Urinary bladder (tissue), 4 donors: ENCODE results near the gene ZEB2. TPM values are rescaled to one million over a fixed set of nuclear protein-coding genes. Genes with fewer than 3 reads are reported as not detected.

Source experiments
- DNase-seq: peaks from one replicate; pipeline ENCODE4 v3.0.0-alpha.2; 2015; ENCODE audit errors: extremely low spot score
- H3K27ac ChIP-seq: one replicate; pipeline ENCODE4 v1.5.1; 2013; ENCODE audit warnings: low read depth, mild to moderate bottlenecking, moderate library complexity
- H3K36me3 ChIP-seq: one replicate; pipeline ENCODE4 v1.6.1; 2013; ENCODE audit warnings: mild to moderate bottlenecking, moderate library complexity; ENCODE audit not compliant: insufficient read depth
- H3K4me1 ChIP-seq: one replicate; pipeline ENCODE4 v1.6.1; 2013; ENCODE audit warnings: mild to moderate bottlenecking, moderate library complexity; ENCODE audit not compliant: insufficient read depth
- H3K4me3 ChIP-seq: one replicate; pipeline ENCODE4 v1.5.1; 2013; ENCODE audit warnings: low read depth, low read length
- WGBS: extraction: QIAGEN DNeasy Blood & Tissue Kit; methylation state at CpG from one replicate; pipeline ENCODE4 v1.1.7; 2013; 5-methylcytosine and 5-hydroxymethylcytosine counted together
- polyA plus RNA-seq: library from polyadenylated mRNA; stranded (reverse); fragments of 200-250 nt; gene quantifications from one replicate; pipeline ENCODE4 v1.2.3, GENCODE V29; 2013
- total RNA-seq: library from RNA; depleted of rRNA; stranded (reverse); fragments of >200 nt; gene quantifications from one replicate; pipeline ENCODE4 v1.2.3, GENCODE V29; 2014
- donor health status: healthy with polysubstance abuse.
- donor health status: healthy.

The ZEB2 gene
- total RNA-seq, result 307 TPM
- 66.7 TPM for polyA plus RNA-seq

- Histone ChIP-seq H3K4me1 (no peaks in the 10 kb centered on the region), H3K36me3 (no peaks in the 10 kb centered on the region), H3K4me3 (peak within 1 kb of the TSS; percentile 97), H3K27ac (peak within 1 kb of the TSS; percentile 65)
- peak; percentile 87 for DNase-seq
- 1% methylated on average over 29 of the region's 29 CpGs for WGBS
Measured at GRCh38 chr2:144519934-144520731, at the start of gene ZEB2. Gene ZEB2, minus strand, starts transcription at chr2:144520119. Its CDS starts 2,769 bp downstream, at chr2:144517350.

GRCh38 chr2:144567745-144568144, 47.8 kb upstream of the ZEB2 start:
- Histone ChIP-seq H3K27ac (no peak overlapping the region), H3K4me3 (no peak overlapping the region)
- WGBS, result 73% methylated on average over 4 of the region's 4 CpGs

GRCh38 chr2:144566448-144566847, 46.5 kb upstream of the ZEB2 start:
- Histone ChIP-seq H3K4me1 (no peaks in the 10 kb centered on the region), H3K36me3 (no peaks in the 10 kb centered on the region), H3K4me3 (no peak overlapping the region), H3K27ac (no peak overlapping the region)
- DNase-seq, result no peak
- 88% methylated on average over 2 of the region's 2 CpGs for WGBS

More at GRCh38 chr2:144567745-144568144, 47.8 kb upstream of the ZEB2 start:
- no peak for DNase-seq
- no peaks in the 10 kb centered on the region for H3K36me3 ChIP-seq
- H3K4me1 ChIP-seq, result no peaks in the 10 kb centered on the region

- H3K4me3 ChIP-seq, result no peak overlapping the region
- 67% methylated on average over 1 of the region's 1 CpG for WGBS
- no peaks in the 10 kb centered on the region for H3K4me1 ChIP-seq
- H3K27ac ChIP-seq, result no peak overlapping the region
- no peaks in the 10 kb centered on the region for H3K36me3 ChIP-seq
- DNase-seq, result no peak
Measured at GRCh38 chr2:144560251-144560650, 40.3 kb upstream of the ZEB2 start.

GRCh38 chr2:144559681-144560080, 39.8 kb upstream of the ZEB2 start:
- H3K4me1 ChIP-seq, result no peaks in the 10 kb centered on the region
- H3K4me3 ChIP-seq, result no peak overlapping the region
- no peaks in the 10 kb centered on the region for H3K36me3 ChIP-seq
- 88% methylated on average over 3 of the region's 3 CpGs for WGBS
- DNase-seq, result no peak
- no peak overlapping the region for H3K27ac ChIP-seq

- no peaks in the 10 kb centered on the region for H3K36me3 ChIP-seq
- H3K27ac ChIP-seq, result no peak overlapping the region
- WGBS, result 96% methylated on average over 1 of the region's 1 CpG
- no peaks in the 10 kb centered on the region for H3K4me1 ChIP-seq
- H3K4me3 ChIP-seq, result no peak overlapping the region
- DNase-seq, result no peak
Measured at GRCh38 chr2:144559242-144559641, 39.3 kb upstream of the ZEB2 start.

- whole genome bisulfite sequencing, result 62% methylated on average over 5 of the region's 5 CpGs
- no peak overlapping the region for H3K4me3 ChIP-seq
- no peaks in the 10 kb centered on the region for H3K36me3 ChIP-seq
- no peaks in the 10 kb centered on the region for H3K4me1 ChIP-seq
- no peak for DNase-seq
- H3K27ac ChIP-seq, result no peak overlapping the region
Measured at GRCh38 chr2:144554492-144555210, 34.7 kb upstream of the ZEB2 start.

GRCh38 chr2:144553379-144553778, 33.5 kb upstream of the ZEB2 start:
- no peak overlapping the region for H3K27ac ChIP-seq
- H3K36me3 ChIP-seq, result no peaks in the 10 kb centered on the region
- H3K4me3 ChIP-seq, result no peak overlapping the region
- 90% methylated on average over 3 of the region's 3 CpGs for WGBS
- DNase-seq, result no peak
- H3K4me1 ChIP-seq, result no peaks in the 10 kb centered on the region

GRCh38 chr2:144552821-144553220, 32.9 kb upstream of the ZEB2 start:
- no peaks in the 10 kb centered on the region for H3K4me1 ChIP-seq
- H3K36me3 ChIP-seq, result no peaks in the 10 kb centered on the region
- no peak overlapping the region for H3K4me3 ChIP-seq
- no peak for DNase-seq
- H3K27ac ChIP-seq, result no peak overlapping the region

- WGBS, result 95% methylated on average over 3 of the region's 3 CpGs
- no peak for DNase-seq
- H3K36me3 ChIP-seq, result no peaks in the 10 kb centered on the region
- no peak overlapping the region for H3K27ac ChIP-seq
- no peaks in the 10 kb centered on the region for H3K4me1 ChIP-seq
- no peak overlapping the region for H3K4me3 ChIP-seq
Measured at GRCh38 chr2:144550911-144551310, 31.0 kb upstream of the ZEB2 start.

GRCh38 chr2:144550084-144550483, 30.2 kb upstream of the ZEB2 start:
- H3K27ac ChIP-seq, result no peak overlapping the region
- no peak overlapping the region for H3K4me3 ChIP-seq
- H3K4me1 ChIP-seq, result no peaks in the 10 kb centered on the region
- DNase-seq, result no peak
- 96% methylated on average over 6 of the region's 6 CpGs for WGBS
- no peaks in the 10 kb centered on the region for H3K36me3 ChIP-seq

- no peak overlapping the region for H3K27ac ChIP-seq
- no peaks in the 10 kb centered on the region for H3K36me3 ChIP-seq
- no peak for DNase-seq
- H3K4me1 ChIP-seq, result no peaks in the 10 kb centered on the region
- H3K4me3 ChIP-seq, result no peak overlapping the region
Measured at GRCh38 chr2:144548532-144549191, 28.7 kb upstream of the ZEB2 start.

- Histone ChIP-seq H3K4me1 (no peaks in the 10 kb centered on the region), H3K4me3 (no peak overlapping the region), H3K27ac (no peak overlapping the region), H3K36me3 (no peaks in the 10 kb centered on the region)
- 56% methylated on average over 1 of the region's 1 CpG for WGBS
- no peak for DNase-seq
Measured at GRCh38 chr2:144548088-144548487, 28.2 kb upstream of the ZEB2 start.

- no peak for DNase-seq
- no peak overlapping the region for H3K27ac ChIP-seq
- H3K36me3 ChIP-seq, result no peaks in the 10 kb centered on the region
- WGBS, result 83% methylated on average over 6 of the region's 6 CpGs
- no peaks in the 10 kb centered on the region for H3K4me1 ChIP-seq
- H3K4me3 ChIP-seq, result no peak overlapping the region
Measured at GRCh38 chr2:144547494-144547893, 27.6 kb upstream of the ZEB2 start.
